HL-60 (cell line): Measurements from ENCODE around the gene JUP.

Experiments used
- DNase-seq, 2 experiments: peaks; one replicate each; pipeline ENCODE4 v3.0.0-alpha.2; 2010 to 2020; ENCODE audit warnings: low read depth in 1 of 2, low spot score in 1 of 2
- H3K27ac ChIP-seq: fragments of 250-450 bp; sonication (Bioruptor Pico); replicated peaks from 2 replicates; pipeline ENCODE4 v1.5.1; 2020; ENCODE audit warnings: mild to moderate bottlenecking, moderate library complexity
- H3K27me3 ChIP-seq: fragments of 250-450 bp; sonication (Bioruptor Pico); 2 replicates; pipeline ENCODE4 v1.5.1; 2021; ENCODE audit warnings: mild to moderate bottlenecking, moderate library complexity; ENCODE audit not compliant: insufficient read depth, poor library complexity, severe bottlenecking
- H3K4me3 ChIP-seq: replicated peaks from 2 replicates; pipeline ENCODE4 v1.5.1; 2011; ENCODE audit warnings: mild to moderate bottlenecking, control low read depth, low read length; ENCODE audit not compliant: insufficient read depth
- GABPA ChIP-seq: IDR thresholded peaks from 2 replicates; pipeline ENCODE4 v1.6.1; 2012; ENCODE audit warnings: low read depth
- POLR2AphosphoS5 ChIP-seq: IDR thresholded peaks from 2 replicates; pipeline ENCODE4 v1.6.1; 2012; ENCODE audit warnings: low read depth
- SPI1 ChIP-seq: IDR thresholded peaks from 2 replicates; pipeline ENCODE4 v1.6.1; 2012; ENCODE audit warnings: low read depth, mild to moderate bottlenecking, borderline replicate concordance
- TF ChIP-seq, protein P1 (sequence below): IDR thresholded peaks from 2 replicates; pipeline ENCODE4 v1.6.1; 2012; ENCODE audit warnings: low read depth; ENCODE audit not compliant: insufficient replicate concordance
- TF ChIP-seq, protein P2 (sequence below): IDR thresholded peaks from one replicate; pipeline ENCODE4 v1.5.1; 2011; ENCODE audit warnings: low read length, control low read depth, inconsistent platforms; ENCODE audit not compliant: insufficient read depth

JUP gene

DNA sequence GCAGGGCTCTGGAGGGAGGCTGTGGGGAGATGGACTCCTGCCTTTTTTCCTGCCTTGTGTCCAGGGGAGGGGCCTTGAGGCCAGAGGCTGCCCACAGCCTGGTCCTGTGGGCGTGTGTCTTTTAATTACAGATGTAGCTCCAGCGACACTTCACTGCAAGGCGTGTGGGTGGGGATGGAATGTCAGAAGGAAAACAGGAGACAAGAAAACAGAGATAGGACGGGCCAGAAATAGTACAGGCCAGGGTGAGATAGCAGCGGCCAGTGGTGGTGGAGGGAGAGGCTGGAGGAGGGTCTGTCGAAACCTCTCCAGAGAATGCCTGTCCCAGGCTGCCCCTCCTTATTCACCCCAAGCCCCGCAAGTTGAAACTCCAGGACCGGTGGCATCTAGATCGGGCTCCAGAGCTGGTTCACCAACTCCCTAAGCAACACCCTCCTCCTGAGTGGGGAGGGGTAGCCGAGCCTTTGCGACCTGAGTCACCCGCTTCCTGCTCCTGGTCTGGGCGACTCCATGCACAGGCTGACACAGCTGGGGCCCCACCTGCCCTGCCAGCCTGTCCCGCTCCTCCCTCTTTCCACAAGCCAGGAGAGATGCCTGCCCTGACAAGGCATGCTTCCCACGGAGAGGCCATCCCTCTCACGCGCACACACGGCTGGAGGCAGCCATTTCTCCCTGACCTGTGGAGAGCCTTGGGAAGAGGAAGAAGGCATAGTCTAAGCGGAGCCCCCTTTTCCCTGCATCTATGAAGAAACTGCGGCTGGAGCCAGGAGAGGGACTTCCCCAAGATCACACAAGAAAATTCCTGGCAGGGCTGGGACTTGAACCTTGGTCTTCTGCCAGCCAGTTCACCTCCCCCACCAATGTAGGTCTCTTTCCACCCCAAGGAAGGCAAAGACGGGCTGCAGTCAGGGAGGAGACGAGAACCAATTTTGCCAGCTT is 6.6 kb upstream of the JUP start:
- Histone ChIP-seq H3K27me3 (no peaks in the 10 kb centered on the region), H3K27ac (no peak overlapping the region), H3K4me3 (no peak overlapping the region)
- no peak for DNase-seq
- TF ChIP-seq, protein P1, sequence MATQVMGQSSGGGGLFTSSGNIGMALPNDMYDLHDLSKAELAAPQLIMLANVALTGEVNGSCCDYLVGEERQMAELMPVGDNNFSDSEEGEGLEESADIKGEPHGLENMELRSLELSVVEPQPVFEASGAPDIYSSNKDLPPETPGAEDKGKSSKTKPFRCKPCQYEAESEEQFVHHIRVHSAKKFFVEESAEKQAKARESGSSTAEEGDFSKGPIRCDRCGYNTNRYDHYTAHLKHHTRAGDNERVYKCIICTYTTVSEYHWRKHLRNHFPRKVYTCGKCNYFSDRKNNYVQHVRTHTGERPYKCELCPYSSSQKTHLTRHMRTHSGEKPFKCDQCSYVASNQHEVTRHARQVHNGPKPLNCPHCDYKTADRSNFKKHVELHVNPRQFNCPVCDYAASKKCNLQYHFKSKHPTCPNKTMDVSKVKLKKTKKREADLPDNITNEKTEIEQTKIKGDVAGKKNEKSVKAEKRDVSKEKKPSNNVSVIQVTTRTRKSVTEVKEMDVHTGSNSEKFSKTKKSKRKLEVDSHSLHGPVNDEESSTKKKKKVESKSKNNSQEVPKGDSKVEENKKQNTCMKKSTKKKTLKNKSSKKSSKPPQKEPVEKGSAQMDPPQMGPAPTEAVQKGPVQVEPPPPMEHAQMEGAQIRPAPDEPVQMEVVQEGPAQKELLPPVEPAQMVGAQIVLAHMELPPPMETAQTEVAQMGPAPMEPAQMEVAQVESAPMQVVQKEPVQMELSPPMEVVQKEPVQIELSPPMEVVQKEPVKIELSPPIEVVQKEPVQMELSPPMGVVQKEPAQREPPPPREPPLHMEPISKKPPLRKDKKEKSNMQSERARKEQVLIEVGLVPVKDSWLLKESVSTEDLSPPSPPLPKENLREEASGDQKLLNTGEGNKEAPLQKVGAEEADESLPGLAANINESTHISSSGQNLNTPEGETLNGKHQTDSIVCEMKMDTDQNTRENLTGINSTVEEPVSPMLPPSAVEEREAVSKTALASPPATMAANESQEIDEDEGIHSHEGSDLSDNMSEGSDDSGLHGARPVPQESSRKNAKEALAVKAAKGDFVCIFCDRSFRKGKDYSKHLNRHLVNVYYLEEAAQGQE: no peak
- no peak for TF ChIP-seq POLR2AphosphoS5
- no peak for TF ChIP-seq GABPA
- no peak for TF ChIP-seq SPI1
- TF ChIP-seq, protein P2, sequence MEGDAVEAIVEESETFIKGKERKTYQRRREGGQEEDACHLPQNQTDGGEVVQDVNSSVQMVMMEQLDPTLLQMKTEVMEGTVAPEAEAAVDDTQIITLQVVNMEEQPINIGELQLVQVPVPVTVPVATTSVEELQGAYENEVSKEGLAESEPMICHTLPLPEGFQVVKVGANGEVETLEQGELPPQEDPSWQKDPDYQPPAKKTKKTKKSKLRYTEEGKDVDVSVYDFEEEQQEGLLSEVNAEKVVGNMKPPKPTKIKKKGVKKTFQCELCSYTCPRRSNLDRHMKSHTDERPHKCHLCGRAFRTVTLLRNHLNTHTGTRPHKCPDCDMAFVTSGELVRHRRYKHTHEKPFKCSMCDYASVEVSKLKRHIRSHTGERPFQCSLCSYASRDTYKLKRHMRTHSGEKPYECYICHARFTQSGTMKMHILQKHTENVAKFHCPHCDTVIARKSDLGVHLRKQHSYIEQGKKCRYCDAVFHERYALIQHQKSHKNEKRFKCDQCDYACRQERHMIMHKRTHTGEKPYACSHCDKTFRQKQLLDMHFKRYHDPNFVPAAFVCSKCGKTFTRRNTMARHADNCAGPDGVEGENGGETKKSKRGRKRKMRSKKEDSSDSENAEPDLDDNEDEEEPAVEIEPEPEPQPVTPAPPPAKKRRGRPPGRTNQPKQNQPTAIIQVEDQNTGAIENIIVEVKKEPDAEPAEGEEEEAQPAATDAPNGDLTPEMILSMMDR: no peak

DNA sequence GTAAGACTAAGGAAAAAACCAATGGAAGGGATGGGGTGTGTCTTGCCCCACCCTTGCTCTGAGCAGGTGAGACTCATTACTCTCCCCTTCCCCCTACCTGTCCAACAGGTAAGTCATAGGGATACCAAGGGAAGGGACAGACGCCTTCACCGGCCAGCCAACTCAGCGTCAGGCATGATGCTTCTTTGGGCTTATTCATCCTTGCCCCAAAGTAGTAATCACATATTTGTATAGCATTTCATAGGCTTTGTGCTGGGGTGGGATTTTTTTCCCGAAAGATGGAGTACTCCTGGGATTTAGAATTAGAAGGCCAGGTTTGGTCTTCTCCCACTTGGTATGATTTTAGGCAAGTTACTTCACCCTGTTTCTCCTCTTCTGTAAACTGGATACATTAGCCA is 509 bp upstream of the JUP start:
- no peak for DNase-seq
- no peak overlapping the region; the same call in 1 of the 2 replicates for H3K4me3 ChIP-seq
- H3K27ac ChIP-seq: no peak overlapping the region
- TF ChIP-seq, protein P2: no peak
- TF ChIP-seq SPI1 (no peak), POLR2AphosphoS5 (no peak), GABPA (no peak)
- TF ChIP-seq, protein P1: no peak
- H3K27me3 ChIP-seq: no peaks in the 10 kb centered on the region

DNA sequence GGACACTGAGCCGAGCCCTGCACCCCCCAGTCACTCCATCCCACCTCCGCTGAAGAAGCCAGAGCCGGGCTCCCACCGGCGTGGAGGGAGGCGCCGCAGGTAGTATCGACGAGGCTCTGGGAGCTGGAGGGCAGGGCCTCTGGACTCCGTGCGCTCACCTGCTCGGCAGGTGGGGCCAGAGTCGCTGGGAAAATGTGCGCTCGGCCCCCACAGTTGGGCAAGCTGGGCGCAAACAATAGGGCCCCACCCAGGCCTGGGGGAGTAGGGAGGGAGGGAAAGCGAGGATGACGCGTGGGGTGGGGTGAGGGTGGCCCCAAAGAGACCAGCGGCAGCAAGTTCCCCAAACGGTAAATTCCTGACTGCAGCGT is 668 bp downstream of the JUP start:
- TF ChIP-seq SPI1 (no peak), GABPA (no peak), POLR2AphosphoS5 (no peak)
- TF ChIP-seq, protein P1: no peak
- TF ChIP-seq, protein P2: no peak
- H3K27me3 ChIP-seq: no peaks in the 10 kb centered on the region
- H3K4me3 ChIP-seq: peak overlapping the region; percentile 50
- peak overlapping the region; percentile 66 for H3K27ac ChIP-seq
- DNase-seq: peak in 1 of 2 experiments; percentile 61
